Measurements from ENCODE around the gene SLC35F4.
A peak's percentile ranks its signal among the peaks of the same experiment; 100 is the strongest.

The SLC35F4 gene

GRCh38 chr14:57609192-57610075, 256.5 kb downstream of the SLC35F4 start:
- DNase-seq: no peak

GRCh38 chr14:57607086-57607485, 258.8 kb downstream of the SLC35F4 start:
- no peak for DNase-seq

GRCh38 chr14:57583396-57583795, 282.5 kb downstream of the SLC35F4 start:
- no peak for DNase-seq

GRCh38 chr14:57582746-57583145, 283.1 kb downstream of the SLC35F4 start:
- no peak for DNase-seq

- DNase-seq: no peak
Measured at GRCh38 chr14:57578801-57579200, 287.1 kb downstream of the SLC35F4 start.

- no peak for DNase-seq
Measured at GRCh38 chr14:57576498-57576897, 289.4 kb downstream of the SLC35F4 start.

- DNase-seq: no peak
Measured at GRCh38 chr14:57575482-57575881, 290.4 kb downstream of the SLC35F4 start.

- no peak for DNase-seq
Measured at GRCh38 chr14:57574617-57575288, 291.1 kb downstream of the SLC35F4 start.

GRCh38 chr14:57573173-57573572, 292.7 kb downstream of the SLC35F4 start:
- no peak for DNase-seq

- no peak for DNase-seq
Measured at GRCh38 chr14:57568554-57568953, 297.3 kb downstream of the SLC35F4 start.

GRCh38 chr14:57567220-57567619, 298.7 kb downstream of the SLC35F4 start:
- no peak for DNase-seq

- DNase-seq: no peak
Measured at GRCh38 chr14:57560681-57561080, 305.2 kb downstream of the SLC35F4 start.

GRCh38 chr14:57559576-57559975, 306.3 kb downstream of the SLC35F4 start:
- no peak for DNase-seq

GRCh38 chr14:57549765-57550420, 316.0 kb downstream of the SLC35F4 start:
- no peak for DNase-seq

GRCh38 chr14:57549016-57549564, 316.8 kb downstream of the SLC35F4 start:
- DNase-seq: no peak

GRCh38 chr14:57547131-57547530, 318.8 kb downstream of the SLC35F4 start:
- no peak for DNase-seq

GRCh38 chr14:57533214-57533613, 332.7 kb downstream of the SLC35F4 start:
- peak in 1 of 5 donors; percentile 1 for DNase-seq

GRCh38 chr14:57530571-57530970, 335.3 kb downstream of the SLC35F4 start:
- no peak for DNase-seq

GRCh38 chr14:57526942-57527341, 338.9 kb downstream of the SLC35F4 start:
- no peak for DNase-seq

GRCh38 chr14:57519043-57519442, 346.8 kb downstream of the SLC35F4 start:
- DNase-seq: no peak

All from T-helper 1 cell (primary cell).